Breast epithelium (tissue), 4 donors: ENCODE data around the gene HEATR9. TPM values are rescaled to one million over a fixed set of nuclear protein-coding genes. Genes with fewer than 3 reads are reported as not detected.
"Not testable (repeated sequence)": the region's sequence is repeated elsewhere in the genome, so short reads cannot be mapped to it uniquely, and the experiment has no call there.

Source experiments
- DNase-seq, 2 donors: peaks; one replicate each; pipeline ENCODE4 v3.0.0-alpha.2; 2019; ENCODE audit warnings: low spot score in 2 of 2
- H3K27ac ChIP-seq, 2 donors: fragments of 200-600 bp; sonication (generic) in 1 of 2; one replicate each; pipeline ENCODE4 v1.5.1; 2016 to 2019; ENCODE audit warnings: mild to moderate bottlenecking in 1 of 2
- H3K27me3 ChIP-seq, 2 donors: fragments of 200-600 bp; sonication (generic) in 1 of 2; one replicate each; pipeline versions ENCODE4 v1.5.1 to v1.6.0; 2017 to 2019; ENCODE audit warnings: control low read depth in 1 of 2, mild to moderate bottlenecking in 1 of 2
- H3K36me3 ChIP-seq: fragments of 200-600 bp; one replicate; pipeline ENCODE4 v1.5.1; 2019
- H3K4me1 ChIP-seq, 2 donors: fragments of 200-600 bp; sonication (generic); one replicate each; pipeline ENCODE4 v1.5.1; 2016 to 2019; ENCODE audit warnings: control low read depth in 1 of 2
- H3K4me3 ChIP-seq, 3 donors: fragments of 200-600 bp; sonication (generic); 1 replicate in 2 of 3; 2 replicates in 1 of 3; pipeline ENCODE4 v1.5.1; 2016 to 2019; ENCODE audit warnings: mild to moderate bottlenecking in 3 of 3, moderate library complexity in 2 of 3
- H3K9me3 ChIP-seq, 2 donors: fragments of 200-600 bp; sonication (generic) in 1 of 2; one replicate each; pipeline ENCODE4 v1.5.1; 2016 to 2019; ENCODE audit warnings: control low read depth in 1 of 2
- CTCF ChIP-seq, 3 donors: fragments of 450-650 bp; IDR thresholded peaks; one replicate each; pipeline ENCODE4 v1.5.1; 2016 to 2017; ENCODE audit warnings: antibody characterized with exemption in 3 of 3, mild to moderate bottlenecking in 3 of 3, moderate library complexity in 3 of 3
- POLR2A ChIP-seq: fragments of 450-650 bp; IDR thresholded peaks from one replicate; pipeline ENCODE4 v1.6.1; 2016; ENCODE audit warnings: antibody characterized with exemption, mild to moderate bottlenecking, moderate library complexity
- POLR2AphosphoS5 ChIP-seq, 3 donors: sonication (generic); formaldehyde crosslinking; IDR thresholded peaks; one replicate each; pipeline ENCODE4 v1.6.1; 2017; ENCODE audit warnings: antibody characterized with exemption in 3 of 3
- intact Hi-C: fragments of 100-400 bp; cut with DNase I; formaldehyde crosslinking; loops from one replicate; pipeline ENCODE4 v1.15.1; 2023; ENCODE audit warnings: low total_unique reads
- total RNA-seq, 3 donors: library from RNA; depleted of rRNA; stranded (reverse); fragments of >200 nt; gene quantifications; one replicate each; pipeline ENCODE4 v1.1.0, GENCODE V29; 2016

Gene HEATR9
- total RNA-seq, 3 donors from 2014 or later, result 0.16 TPM; not detected in 2

GRCh38 chr17:35900708-35901480, 32.2 kb upstream of the HEATR9 start:
- no peak for DNase-seq
- Histone ChIP-seq H3K27me3 (no peaks in the 10 kb centered on the region), H3K36me3 (no peaks in the 10 kb centered on the region), H3K4me3 (no peak overlapping the region), H3K4me1 (no peaks in the 10 kb centered on the region), H3K27ac (no peak overlapping the region), H3K9me3 (no peaks in the 10 kb centered on the region)
- no peak for TF ChIP-seq POLR2AphosphoS5 (IDR thresholded peaks at IDR 0.05)
- no peak for TF ChIP-seq POLR2A
- no peak for TF ChIP-seq CTCF (IDR thresholded peaks at IDR 0.05)
- intact Hi-C loops, result no loop called here

GRCh38 chr17:35900280-35900679, 31.6 kb upstream of the HEATR9 start:
- no peak for DNase-seq
- no peaks in the 10 kb centered on the region for H3K27me3 ChIP-seq
- H3K9me3 ChIP-seq, result no peaks in the 10 kb centered on the region
- no peak overlapping the region for H3K27ac ChIP-seq
- no peaks in the 10 kb centered on the region for H3K4me1 ChIP-seq
- intact Hi-C loops, result no loop called here
- TF ChIP-seq POLR2AphosphoS5 (IDR thresholded peaks at IDR 0.05), result no peak
- TF ChIP-seq CTCF (IDR thresholded peaks at IDR 0.05), result no peak
- TF ChIP-seq POLR2A, result no peak
- H3K4me3 ChIP-seq, result no peak overlapping the region
- no peaks in the 10 kb centered on the region for H3K36me3 ChIP-seq

GRCh38 chr17:35898283-35899070, 29.8 kb upstream of the HEATR9 start:
- no peaks in the 10 kb centered on the region for H3K9me3 ChIP-seq
- TF ChIP-seq CTCF (IDR thresholded peaks at IDR 0.05), result no peak
- no peaks in the 10 kb centered on the region for H3K36me3 ChIP-seq
- no peaks in the 10 kb centered on the region for H3K4me1 ChIP-seq
- DNase-seq, result no peak
- H3K27me3 ChIP-seq, result no peaks in the 10 kb centered on the region
- intact Hi-C loops, result no loop called here
- H3K27ac ChIP-seq, result no peak overlapping the region
- no peak overlapping the region for H3K4me3 ChIP-seq

- H3K27ac ChIP-seq, DNase-seq, H3K36me3 ChIP-seq, H3K27me3 ChIP-seq, H3K4me1 ChIP-seq, intact Hi-C loops, H3K9me3 ChIP-seq, H3K4me3 ChIP-seq: not testable (repeated sequence)
Observed at GRCh38 chr17:35897772-35898171, 29.1 kb upstream of the HEATR9 start.

- intact Hi-C loops, result no loop called here
- no peaks in the 10 kb centered on the region for H3K4me1 ChIP-seq
- peaks cover 0 to 4% of the 10 kb centered on the region in 2 donors for H3K9me3 ChIP-seq
- no peaks in the 10 kb centered on the region for H3K27me3 ChIP-seq
- no peak overlapping the region for H3K27ac ChIP-seq
- no peak for TF ChIP-seq POLR2AphosphoS5 (IDR thresholded peaks at IDR 0.05)
- no peak for TF ChIP-seq POLR2A
- TF ChIP-seq CTCF (IDR thresholded peaks at IDR 0.05), result no peak
- H3K36me3 ChIP-seq, result no peaks in the 10 kb centered on the region
- H3K4me3 ChIP-seq, result no peak overlapping the region
- DNase-seq, result no peak
Observed at GRCh38 chr17:35895636-35896587, 27.2 kb upstream of the HEATR9 start.
